HCT116 (cell line): ENCODE measurements around the gene CCDC9B. TPM values are rescaled to one million over a fixed set of nuclear protein-coding genes. Genes with fewer than 3 reads are reported as not detected.

ENCODE experiments used
- ATAC-seq: fragments of 200-7000 bp; cut with Tn5 transposase; 2 replicates; pipeline ENCODE4 v1.9.1; 2020; ENCODE audit warnings: mild to moderate bottlenecking, moderate library complexity
- BruUV-seq: library from RNA; stranded (reverse); fragments of 400-500 nt; replicated peaks from 2 replicates; lab custom pipeline; 2021; lab: Mats Ljungman, UMichigan
- CTCF ChIA-PET: fragments of 300-600 bp; sonication (Branson Sonifier 250); formaldehyde crosslinking; loops from one replicate; lab custom pipeline; 2021; ENCODE audit warnings: antibody characterized with exemption; lab: Charles Lee
- POLR2A ChIA-PET: fragments of 300-600, 350-600 bp; sonication (Branson Sonifier 250); formaldehyde crosslinking; loops from one replicate; lab custom pipeline; 2021; ENCODE audit warnings: antibody characterized with exemption; lab: Charles Lee
- RAD21 ChIA-PET, 2 experiments: fragments of 300-600 bp; sonication (Branson Sonifier 250); formaldehyde crosslinking; loops; one replicate each; lab custom pipeline; 2023; ENCODE audit warnings: low total read pairs in 2 of 2; ENCODE audit not compliant: uncharacterized antibody in 2 of 2, unreplicated experiment in 2 of 2, low non-redundant PET in 1 of 2; lab: Charles Lee
- DNase-seq: peaks from one replicate; pipeline ENCODE4 v3.0.0-alpha.2; 2010; ENCODE audit warnings: low read depth, low spot score
- H2AFZ ChIP-seq: fragments of 200-600 bp; shearing (Covaris generic), sonication (generic); 2 replicates; pipeline ENCODE4 v1.6.1; 2017; ENCODE audit warnings: low read depth, mixed run types, mixed read lengths, antibody characterized with exemption, low read length; ENCODE audit not compliant: poor library complexity, severe bottlenecking
- H3K27ac ChIP-seq: 2 replicates; pipeline ENCODE4 v1.5.1; 2012; ENCODE audit warnings: low read depth, low read length
- H3K27me3 ChIP-seq: fragments of 200-600 bp; sonication (generic); 2 replicates; pipeline ENCODE4 v1.6.1; 2016; ENCODE audit warnings: mixed run types, low read length, mixed read lengths; ENCODE audit not compliant: insufficient read depth
- H3K36me3 ChIP-seq, 2 experiments: fragments of 200-500 bp in 1 of 2; fragments of 200-600 bp in 1 of 2; sonication (Bioruptor generic) in 1 of 2; sonication (generic) in 1 of 2; 2 replicates each; pipeline versions ENCODE4 v1.5.1 to v1.6.1; 2014 to 2016; ENCODE audit warnings: low read length in 2 of 2, inconsistent platforms in 1 of 2, mixed read lengths in 1 of 2, mixed run types in 1 of 2; ENCODE audit not compliant: insufficient read depth in 2 of 2, control insufficient read depth in 1 of 2
- H3K4me1 ChIP-seq, 2 experiments: fragments of 200-600 bp in 1 of 2; sonication (generic) in 1 of 2; 2 replicates each; pipeline versions ENCODE4 v1.5.1 to v1.6.1; 2012 to 2017; ENCODE audit warnings: low read length in 2 of 2, inconsistent platforms in 1 of 2, mild to moderate bottlenecking in 1 of 2, mixed read lengths in 1 of 2, mixed run types in 1 of 2, moderate library complexity in 1 of 2; ENCODE audit not compliant: insufficient read depth in 2 of 2, control insufficient read depth in 1 of 2
- H3K4me2 ChIP-seq: fragments of 200-600 bp; sonication (generic); 2 replicates; pipeline ENCODE4 v1.6.1; 2017; ENCODE audit warnings: mixed run types, low read length, mixed read lengths
- H3K4me3 ChIP-seq, 2 experiments: fragments of 200-600 bp in 1 of 2; sonication (generic) in 1 of 2; replicated peaks in 1 of 2; 2 replicates each; pipeline ENCODE4 v1.5.1; 2011 to 2016; ENCODE audit warnings: low read length in 2 of 2, control low read depth in 1 of 2, low read depth in 1 of 2, mild to moderate bottlenecking in 1 of 2, mixed read lengths in 1 of 2, mixed run types in 1 of 2
- H3K79me2 ChIP-seq: fragments of 200-600 bp; sonication (generic); 2 replicates; pipeline ENCODE4 v1.6.1; 2017; ENCODE audit warnings: mild to moderate bottlenecking, mixed run types, low read length, moderate library complexity, mixed read lengths; ENCODE audit not compliant: insufficient read depth
- H3K9ac ChIP-seq: fragments of 200-600 bp; sonication (generic); 2 replicates; pipeline ENCODE4 v1.6.1; 2016; ENCODE audit warnings: low read length, mixed read lengths
- H3K9me2 ChIP-seq: fragments of 200-600 bp; sonication (generic), shearing (Covaris generic); 2 replicates; pipeline ENCODE4 v1.6.1; 2017; ENCODE audit warnings: mixed run types, mild to moderate bottlenecking, moderate library complexity; ENCODE audit not compliant: insufficient read depth
- H3K9me3 ChIP-seq, 2 experiments: fragments of 200-500 bp in 1 of 2; fragments of 200-600 bp in 1 of 2; sonication (Bioruptor generic) in 1 of 2; sonication (generic) in 1 of 2; 2 replicates each; pipeline ENCODE4 v1.6.1; 2014 to 2017; ENCODE audit warnings: low read length in 2 of 2, mixed read lengths in 2 of 2, inconsistent platforms in 1 of 2, low read depth in 1 of 2, mild to moderate bottlenecking in 1 of 2, mixed run types in 1 of 2, moderate library complexity in 1 of 2; ENCODE audit not compliant: control insufficient read depth in 1 of 2, insufficient read depth in 1 of 2
- H4K20me1 ChIP-seq: fragments of 200-600 bp; sonication (generic), shearing (Covaris generic); 2 replicates; pipeline ENCODE4 v1.6.1; 2017; ENCODE audit warnings: mixed run types, mild to moderate bottlenecking, moderate library complexity; ENCODE audit not compliant: insufficient read depth
- ATF3 ChIP-seq: IDR thresholded peaks from 2 replicates; pipeline ENCODE4 v1.6.1; 2012
- CBX3 ChIP-seq: IDR thresholded peaks from 2 replicates; pipeline ENCODE4 v1.6.1; 2012; ENCODE audit warnings: low read depth
- CEBPB ChIP-seq: IDR thresholded peaks from 2 replicates; pipeline ENCODE4 v1.6.1; 2012; ENCODE audit warnings: low read depth
- EZH2 ChIP-seq: fragments of 200-600 bp; sonication (generic); IDR thresholded peaks from 2 replicates; pipeline ENCODE4 v1.6.1; 2017; ENCODE audit warnings: antibody characterized with exemption, mixed run types
- EZH2phosphoT487 ChIP-seq: fragments of 200-600 bp; IDR thresholded peaks from 2 replicates; pipeline ENCODE4 v1.6.1; 2018; ENCODE audit warnings: antibody characterized with exemption, borderline replicate concordance
- FOSL1 ChIP-seq: IDR thresholded peaks from 2 replicates; pipeline ENCODE4 v1.6.1; 2012; ENCODE audit warnings: low read depth
- JUND ChIP-seq: IDR thresholded peaks from 2 replicates; pipeline ENCODE4 v1.6.1; 2012
- POLR2A ChIP-seq: IDR thresholded peaks from 2 replicates; pipeline ENCODE4 v1.7.0; 2011; ENCODE audit warnings: borderline replicate concordance; ENCODE audit not compliant: insufficient read depth, insufficient read length; ENCODE audit errors: extremely low read depth
- POLR2AphosphoS5 ChIP-seq: IDR thresholded peaks from 2 replicates; pipeline ENCODE4 v1.6.1; 2011; ENCODE audit warnings: mild to moderate bottlenecking, low read depth, low read length, moderate library complexity
- RAD21 ChIP-seq: IDR thresholded peaks from 2 replicates; pipeline ENCODE4 v1.6.1; 2012; ENCODE audit warnings: low read depth, mild to moderate bottlenecking
- SIN3A ChIP-seq: IDR thresholded peaks from 2 replicates; pipeline ENCODE4 v1.6.1; 2012; ENCODE audit warnings: low read depth
- SP1 ChIP-seq: IDR thresholded peaks from 2 replicates; pipeline ENCODE4 v1.6.1; 2012; ENCODE audit warnings: low read depth
- SRF ChIP-seq: IDR thresholded peaks from 2 replicates; pipeline ENCODE4 v1.6.1; 2012; ENCODE audit warnings: low read depth
- TCF7L2 ChIP-seq: IDR thresholded peaks from 2 replicates; pipeline ENCODE4 v1.7.0; 2011; ENCODE audit warnings: borderline replicate concordance, inconsistent platforms; ENCODE audit not compliant: insufficient read depth, insufficient read length; ENCODE audit errors: extremely low read depth
- YY1 ChIP-seq: IDR thresholded peaks from 2 replicates; pipeline ENCODE4 v1.6.1; 2011; ENCODE audit warnings: low read length, low read depth, moderate library complexity, mild to moderate bottlenecking; ENCODE audit not compliant: insufficient replicate concordance; ENCODE audit errors: extremely low read depth
- ZBTB33 ChIP-seq: IDR thresholded peaks from 2 replicates; pipeline ENCODE4 v1.6.1; 2011; ENCODE audit warnings: mild to moderate bottlenecking, low read length, moderate library complexity; ENCODE audit not compliant: insufficient replicate concordance; ENCODE audit errors: extremely low read depth
- ZFX ChIP-seq: fragments of 450-650 bp; IDR thresholded peaks from 2 replicates; pipeline ENCODE4 v1.6.1; 2017
- ZNF274 ChIP-seq: fragments of 200-500 bp; sonication (Bioruptor generic); IDR thresholded peaks from 2 replicates; pipeline ENCODE4 v1.6.1; 2014; ENCODE audit warnings: mild to moderate bottlenecking, low read depth, low read length, inconsistent platforms
- intact Hi-C: fragments of 100-400 bp; cut with micrococcal nuclease; formaldehyde crosslinking; loops from 2 replicates; pipeline ENCODE4 v1.10.0; 2022
- total RNA-seq: library from RNA; stranded (reverse); gene quantifications from one replicate; pipeline ENCODE4 v1.2.1, GENCODE V29; 2021; ENCODE audit not compliant: unreplicated experiment
- TF ChIP-seq, protein P1 (sequence below): IDR thresholded peaks from 2 replicates; pipeline ENCODE4 v1.6.1; 2012; ENCODE audit warnings: low read depth
- TF ChIP-seq, protein P2 (sequence below): IDR thresholded peaks from 2 replicates; pipeline ENCODE4 v1.6.1; 2012

The CCDC9B gene
- total RNA-seq, 1 experiment from 2014 or later: 15.6 TPM

DNA sequence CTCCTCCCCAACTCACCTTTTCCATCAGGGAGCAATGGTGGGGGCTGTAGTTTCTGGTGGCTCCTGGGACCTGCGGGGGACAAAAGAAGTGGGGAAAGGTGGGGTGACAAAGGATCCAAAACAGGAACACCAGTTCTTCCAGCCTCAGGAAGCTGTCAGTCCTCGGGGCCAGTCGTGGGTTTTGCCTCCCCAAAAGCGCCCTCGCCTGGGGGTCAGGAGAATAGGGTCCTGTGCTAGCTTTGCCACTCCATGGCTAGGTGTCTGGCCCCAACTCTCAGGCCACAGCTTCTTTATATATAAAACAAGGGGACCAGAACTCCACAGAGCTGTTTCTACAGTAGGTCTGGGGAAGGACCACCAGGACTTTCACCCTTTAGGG is 4.0 kb downstream of the CCDC9B start:
- CTCF ChIA-PET: interaction anchor here (4.8 to 5.2 kb wide), 3 partner anchors 9 to 58 kb away, joined by 44 to 55 read pairs (median 44); partner anchors contain the start of gene INAFM2
- no TSS peak for BruUV-seq
- no peak overlapping the region for H3K4me3 ChIP-seq
- no peak for ATAC-seq
- H2AFZ ChIP-seq: no peak overlapping the region
- no peak for TF ChIP-seq EZH2
- TF ChIP-seq TCF7L2: no peak
- no peak for TF ChIP-seq ATF3
- no peak for TF ChIP-seq SRF
- no peak for TF ChIP-seq POLR2AphosphoS5
- no peak for TF ChIP-seq CBX3
- TF ChIP-seq EZH2phosphoT487: no peak
- no peak for TF ChIP-seq CEBPB
- TF ChIP-seq SP1: no peak
- no peak for TF ChIP-seq ZNF274
- no peak for TF ChIP-seq JUND
- TF ChIP-seq ZFX: no peak
- no peak for TF ChIP-seq YY1
- TF ChIP-seq, protein P1, sequence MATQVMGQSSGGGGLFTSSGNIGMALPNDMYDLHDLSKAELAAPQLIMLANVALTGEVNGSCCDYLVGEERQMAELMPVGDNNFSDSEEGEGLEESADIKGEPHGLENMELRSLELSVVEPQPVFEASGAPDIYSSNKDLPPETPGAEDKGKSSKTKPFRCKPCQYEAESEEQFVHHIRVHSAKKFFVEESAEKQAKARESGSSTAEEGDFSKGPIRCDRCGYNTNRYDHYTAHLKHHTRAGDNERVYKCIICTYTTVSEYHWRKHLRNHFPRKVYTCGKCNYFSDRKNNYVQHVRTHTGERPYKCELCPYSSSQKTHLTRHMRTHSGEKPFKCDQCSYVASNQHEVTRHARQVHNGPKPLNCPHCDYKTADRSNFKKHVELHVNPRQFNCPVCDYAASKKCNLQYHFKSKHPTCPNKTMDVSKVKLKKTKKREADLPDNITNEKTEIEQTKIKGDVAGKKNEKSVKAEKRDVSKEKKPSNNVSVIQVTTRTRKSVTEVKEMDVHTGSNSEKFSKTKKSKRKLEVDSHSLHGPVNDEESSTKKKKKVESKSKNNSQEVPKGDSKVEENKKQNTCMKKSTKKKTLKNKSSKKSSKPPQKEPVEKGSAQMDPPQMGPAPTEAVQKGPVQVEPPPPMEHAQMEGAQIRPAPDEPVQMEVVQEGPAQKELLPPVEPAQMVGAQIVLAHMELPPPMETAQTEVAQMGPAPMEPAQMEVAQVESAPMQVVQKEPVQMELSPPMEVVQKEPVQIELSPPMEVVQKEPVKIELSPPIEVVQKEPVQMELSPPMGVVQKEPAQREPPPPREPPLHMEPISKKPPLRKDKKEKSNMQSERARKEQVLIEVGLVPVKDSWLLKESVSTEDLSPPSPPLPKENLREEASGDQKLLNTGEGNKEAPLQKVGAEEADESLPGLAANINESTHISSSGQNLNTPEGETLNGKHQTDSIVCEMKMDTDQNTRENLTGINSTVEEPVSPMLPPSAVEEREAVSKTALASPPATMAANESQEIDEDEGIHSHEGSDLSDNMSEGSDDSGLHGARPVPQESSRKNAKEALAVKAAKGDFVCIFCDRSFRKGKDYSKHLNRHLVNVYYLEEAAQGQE: no peak
- no peak for TF ChIP-seq ZBTB33
- TF ChIP-seq FOSL1: no peak
- TF ChIP-seq SIN3A: no peak
- TF ChIP-seq, protein P2, sequence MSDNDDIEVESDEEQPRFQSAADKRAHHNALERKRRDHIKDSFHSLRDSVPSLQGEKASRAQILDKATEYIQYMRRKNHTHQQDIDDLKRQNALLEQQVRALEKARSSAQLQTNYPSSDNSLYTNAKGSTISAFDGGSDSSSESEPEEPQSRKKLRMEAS: no peak
- no peak for TF ChIP-seq POLR2A
- TF ChIP-seq RAD21: no peak
- no peaks in the 10 kb centered on the region for H3K9me2 ChIP-seq
- H3K79me2 ChIP-seq: peaks cover 5% of the 10 kb centered on the region; the same call in 1 of the 2 replicates
- peaks cover 0 to 7% of the 10 kb centered on the region in 2 experiments; a peak in 1 of 4 replicates for H3K36me3 ChIP-seq
- H3K27ac ChIP-seq: no peak overlapping the region
- H3K4me2 ChIP-seq: no peak overlapping the region
- intact Hi-C loops: no loop called here
- H3K4me1 ChIP-seq: peaks cover 38 to 47% of the 10 kb centered on the region in 2 experiments
- H3K9ac ChIP-seq: no peak overlapping the region
- RAD21 ChIA-PET: no interaction called here
- no peak for DNase-seq
- POLR2A ChIA-PET: no interaction called here
- H4K20me1 ChIP-seq: no peaks in the 10 kb centered on the region
- no peaks in the 10 kb centered on the region for H3K27me3 ChIP-seq
- no peaks in the 10 kb centered on the region for H3K9me3 ChIP-seq
